ENCODE measurements around the gene RABIF. TPM values are rescaled to one million over a fixed set of nuclear protein-coding genes. Genes with fewer than 3 reads are reported as not detected.
A peak's percentile ranks its signal among the peaks of the same experiment; 100 is the strongest.
"Not testable (repeated sequence)": the region's sequence is repeated elsewhere in the genome, so short reads cannot be mapped to it uniquely, and the experiment has no call there.

Gene RABIF
- total and polyA plus RNA-seq, 7 experiments from 2014 or later, result 11.6 to 24.9 (median 16.8) TPM

GRCh38 chr1:202926581-202927491 is 37.9 kb upstream of the RABIF start, which contains the start of gene KLHL12:
KLHL12 (minus strand) TSS chr1:202927234; CDS start chr1:202925162, 2,072 bp downstream.
- Histone ChIP-seq H3K4me1 (ENCODE audit: control insufficient read depth in 2 of 2, insufficient read depth in 2 of 2, low read length in 2 of 2) (peaks cover 19 to 26% of the 10 kb centered on the region in 2 donors), H3K27me3 (ENCODE audit: control insufficient read depth in 2 of 2, insufficient read depth in 2 of 2, low read length in 2 of 2) (no peaks in the 10 kb centered on the region), H3K27ac (ENCODE audit: low read depth, low read length) (peak within 1 kb of the TSS; percentile 97), H3K36me3 (ENCODE audit: control insufficient read depth in 2 of 3, insufficient read depth in 3 of 3, low read length in 3 of 3) (peaks cover 0 to 21% (median 4%) of the 10 kb centered on the region in 3 experiments), H3K9me3 (ENCODE audit: control insufficient read depth in 2 of 3, low read length in 3 of 3) (no peaks in the 10 kb centered on the region), H3K4me3 (ENCODE audit: low read length) (peak within 1 kb of the TSS; percentile 97)
- H3K9me3 Mint-ChIP-seq, result peaks cover 0 to 3% (median 0%) of the 10 kb centered on the region in 11 donors
- POLR2A ChIA-PET, result interaction anchor here (0.6 to 2.5 kb wide), 10 partner anchors 17 to 100 kb away, joined by 3 to 21 read pairs (median 3); partner anchors contain the start of genes RABIF and TMEM183A
- CTCF ChIA-PET, result interaction anchor here (0.6 to 1.2 kb wide), 6 partner anchors 35 to 1895 kb away, joined by 3 to 7 read pairs (median 4); partner anchors contain the start of gene TMEM183A
- peak; percentile 88 to 95 (median 94) for DNase-seq
- peaks cover 0 to 11% (median 0%) of the 10 kb centered on the region in 5 donors for H3K27me3 Mint-ChIP-seq
- peak within 1 kb of the TSS; percentile 90 to 96 (median 94) for H3K4me3 Mint-ChIP-seq
- peak within 1 kb of the TSS; percentile 92 to 97 (median 94) for H3K27ac Mint-ChIP-seq
- intact Hi-C loops (cut with micrococcal nuclease), result loop anchor here (1.0 to 2.0 kb wide), 10 partner anchors 31 to 579 kb away; partner anchors contain the start of genes ADIPOR1 (in 2 of the 2), CYB5R1 (in 2 of the 2), PCAT6 (in 2 of the 2) and PPFIA4 (in 2 of the 2)
- H3K36me3 Mint-ChIP-seq, result peaks cover 0 to 9% (median 0%) of the 10 kb centered on the region in 5 donors
- peak; percentile 97 for ATAC-seq
- peaks cover 17 to 41% (median 35%) of the 10 kb centered on the region in 7 donors for H3K4me1 Mint-ChIP-seq

- Mint-ChIP-seq H3K9me3 (peaks cover 0 to 3% (median 0%) of the 10 kb centered on the region in 11 donors), H3K27me3 (no peaks in the 10 kb centered on the region), H3K4me3 (peak overlapping the region in 2 of 10 donors; percentile 18 to 36), H3K36me3 (peaks cover 0 to 15% (median 8%) of the 10 kb centered on the region in 5 donors), H3K4me1 (peaks cover 17 to 52% (median 37%) of the 10 kb centered on the region in 7 donors), H3K27ac (peak overlapping the region in 1 of 9 donors; percentile 73)
- ATAC-seq (no peak), DNase-seq (no peak)
- H3K27me3 ChIP-seq (ENCODE audit: control insufficient read depth in 2 of 2, insufficient read depth in 2 of 2, low read length in 2 of 2), result no peaks in the 10 kb centered on the region
- no peaks in the 10 kb centered on the region for H3K9me3 ChIP-seq (ENCODE audit: control insufficient read depth in 2 of 3, low read length in 3 of 3)
- peaks cover 0 to 34% (median 4%) of the 10 kb centered on the region in 3 experiments for H3K36me3 ChIP-seq (ENCODE audit: control insufficient read depth in 2 of 3, insufficient read depth in 3 of 3, low read length in 3 of 3)
- peaks cover 19 to 26% of the 10 kb centered on the region in 2 donors for H3K4me1 ChIP-seq (ENCODE audit: control insufficient read depth in 2 of 2, insufficient read depth in 2 of 2, low read length in 2 of 2)
- ChIA-PET CTCF (no interaction called here), POLR2A (no interaction called here)
- H3K4me3 ChIP-seq (ENCODE audit: low read length), result no peak overlapping the region
- no peak overlapping the region for H3K27ac ChIP-seq (ENCODE audit: low read depth, low read length)
- intact Hi-C loops (cut with micrococcal nuclease), result no loop called here
Measured at GRCh38 chr1:202923533-202923932, 34.6 kb upstream of the RABIF start.

- Mint-ChIP-seq H3K27me3 (no peaks in the 10 kb centered on the region), H3K4me3 (no peak overlapping the region), H3K36me3 (peaks cover 5 to 24% (median 19%) of the 10 kb centered on the region in 5 donors), H3K27ac (no peak overlapping the region), H3K9me3 (no peaks in the 10 kb centered on the region), H3K4me1 (peaks cover 11 to 35% (median 21%) of the 10 kb centered on the region in 7 donors)
- Histone ChIP-seq H3K27ac (ENCODE audit: low read depth, low read length) (no peak overlapping the region), H3K27me3 (ENCODE audit: control insufficient read depth in 2 of 2, insufficient read depth in 2 of 2, low read length in 2 of 2) (no peaks in the 10 kb centered on the region), H3K36me3 (ENCODE audit: control insufficient read depth in 2 of 3, insufficient read depth in 3 of 3, low read length in 3 of 3) (peaks cover 0 to 62% (median under 1%) of the 10 kb centered on the region in 3 experiments), H3K4me1 (ENCODE audit: control insufficient read depth in 2 of 2, insufficient read depth in 2 of 2, low read length in 2 of 2) (peaks cover 5 to 9% of the 10 kb centered on the region in 2 donors), H3K9me3 (ENCODE audit: control insufficient read depth in 2 of 3, low read length in 3 of 3) (no peaks in the 10 kb centered on the region), H3K4me3 (ENCODE audit: low read length) (no peak overlapping the region)
- intact Hi-C loops (cut with micrococcal nuclease), result no loop called here
- ChIA-PET POLR2A (no interaction called here), CTCF (interaction anchor here (0.7 kb wide), 1 partner anchor 1887 kb away, joined by 3 read pairs; no protein-coding TSS in a partner anchor)
- DNase-seq (no peak), ATAC-seq (no peak)
Measured at GRCh38 chr1:202919615-202920014, 30.7 kb upstream of the RABIF start.

GRCh38 chr1:202915146-202915545 is 26.2 kb upstream of the RABIF start:
- Mint-ChIP-seq H3K9me3 (no peaks in the 10 kb centered on the region), H3K4me1 (peaks cover 0 to 10% (median 9%) of the 10 kb centered on the region in 7 donors), H3K36me3 (peaks cover 28 to 53% (median 37%) of the 10 kb centered on the region in 5 donors), H3K27me3 (no peaks in the 10 kb centered on the region), H3K27ac (no peak overlapping the region), H3K4me3 (no peak overlapping the region)
- Histone ChIP-seq H3K4me3 (ENCODE audit: low read length) (no peak overlapping the region), H3K36me3 (ENCODE audit: control insufficient read depth in 2 of 3, insufficient read depth in 3 of 3, low read length in 3 of 3) (peaks cover 7 to 89% (median 9%) of the 10 kb centered on the region in 3 experiments), H3K27me3 (ENCODE audit: control insufficient read depth in 2 of 2, insufficient read depth in 2 of 2, low read length in 2 of 2) (no peaks in the 10 kb centered on the region), H3K9me3 (ENCODE audit: control insufficient read depth in 2 of 3, low read length in 3 of 3) (no peaks in the 10 kb centered on the region), H3K4me1 (ENCODE audit: control insufficient read depth in 2 of 2, insufficient read depth in 2 of 2, low read length in 2 of 2) (no peaks in the 10 kb centered on the region), H3K27ac (ENCODE audit: low read depth, low read length) (no peak overlapping the region)
- intact Hi-C loops (cut with micrococcal nuclease), result no loop called here
- ChIA-PET CTCF (no interaction called here), POLR2A (interaction anchor here (0.8 to 1.5 kb wide), 2 partner anchors 19 to 111 kb away, joined by 3 read pairs; partner anchors contain the start of gene PPFIA4)
- DNase-seq (no peak), ATAC-seq (no peak)

DNA sequence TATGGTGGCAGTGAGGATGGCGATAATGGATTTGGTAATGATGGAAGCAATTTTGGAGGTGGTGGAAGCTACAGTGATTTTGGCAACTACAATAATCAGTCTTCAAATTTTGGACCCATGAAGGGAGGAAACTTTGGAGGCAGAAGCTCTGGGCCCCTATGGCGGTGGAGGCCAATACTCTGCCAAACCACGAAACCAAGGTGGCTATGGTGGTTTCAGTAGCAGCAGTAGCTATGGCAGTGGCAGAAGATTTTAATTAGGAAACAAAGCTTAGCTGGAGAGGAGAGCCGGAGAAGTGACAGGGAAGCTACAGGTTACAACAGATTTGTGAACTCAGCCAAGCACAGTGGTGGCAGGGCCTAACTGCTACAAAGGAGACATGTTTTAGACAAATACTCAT is 23.5 kb upstream of the RABIF start:
- H3K4me1 ChIP-seq (ENCODE audit: control insufficient read depth in 2 of 2, insufficient read depth in 2 of 2, low read length in 2 of 2); H3K4me3 ChIP-seq (ENCODE audit: low read length); H3K27me3 Mint-ChIP-seq; H3K9me3 Mint-ChIP-seq; H3K27ac ChIP-seq (ENCODE audit: low read depth, low read length); DNase-seq; intact Hi-C loops (cut with micrococcal nuclease); H3K4me3 Mint-ChIP-seq; CTCF ChIA-PET; H3K9me3 ChIP-seq (ENCODE audit: control insufficient read depth in 2 of 3, low read length in 3 of 3); ATAC-seq; H3K27me3 ChIP-seq (ENCODE audit: control insufficient read depth in 2 of 2, insufficient read depth in 2 of 2, low read length in 2 of 2); POLR2A ChIA-PET: not testable (repeated sequence)
- peaks cover 0 to 15% (median 9%) of the 10 kb centered on the region in 7 donors for H3K4me1 Mint-ChIP-seq
- peak overlapping the region in 2 of 9 donors; percentile 79 to 83 for H3K27ac Mint-ChIP-seq
- H3K36me3 Mint-ChIP-seq, result peaks cover 22 to 48% (median 31%) of the 10 kb centered on the region in 5 donors
- peaks cover 8 to 91% (median 9%) of the 10 kb centered on the region in 3 experiments for H3K36me3 ChIP-seq (ENCODE audit: control insufficient read depth in 2 of 3, insufficient read depth in 3 of 3, low read length in 3 of 3)

GRCh38 chr1:202909494-202909893 is 20.5 kb upstream of the RABIF start:
- ChIA-PET POLR2A (interaction anchor here (1.1 kb wide), 1 partner anchor 12 kb away, joined by 3 read pairs; no protein-coding TSS in a partner anchor), CTCF (no interaction called here)
- intact Hi-C loops (cut with micrococcal nuclease), result no loop called here
- H3K36me3 Mint-ChIP-seq, result peaks cover 21 to 51% (median 29%) of the 10 kb centered on the region in 5 donors
- no peak for ATAC-seq
- no peaks in the 10 kb centered on the region for H3K9me3 ChIP-seq (ENCODE audit: control insufficient read depth in 2 of 3, low read length in 3 of 3)
- no peak overlapping the region for H3K4me3 Mint-ChIP-seq
- peaks cover 0 to 15% (median 9%) of the 10 kb centered on the region in 7 donors for H3K4me1 Mint-ChIP-seq
- no peak overlapping the region for H3K27ac Mint-ChIP-seq
- no peaks in the 10 kb centered on the region for H3K4me1 ChIP-seq (ENCODE audit: control insufficient read depth in 2 of 2, insufficient read depth in 2 of 2, low read length in 2 of 2)
- H3K9me3 Mint-ChIP-seq, result no peaks in the 10 kb centered on the region
- H3K36me3 ChIP-seq (ENCODE audit: control insufficient read depth in 2 of 3, insufficient read depth in 3 of 3, low read length in 3 of 3), result peaks cover 8 to 74% (median 14%) of the 10 kb centered on the region in 3 experiments
- H3K27ac ChIP-seq (ENCODE audit: low read depth, low read length), result no peak overlapping the region
- no peaks in the 10 kb centered on the region for H3K27me3 ChIP-seq (ENCODE audit: control insufficient read depth in 2 of 2, insufficient read depth in 2 of 2, low read length in 2 of 2)
- no peak for DNase-seq
- no peak overlapping the region for H3K4me3 ChIP-seq (ENCODE audit: low read length)
- H3K27me3 Mint-ChIP-seq, result no peaks in the 10 kb centered on the region
